GM10847 (cell line): ENCODE results near the gene PASD1.

Experiments used
- POLR2A ChIP-seq: IDR thresholded peaks from 2 replicates; pipeline ENCODE4 v1.6.1; 2011; ENCODE audit not compliant: insufficient read length; ENCODE audit errors: extremely low read depth

PASD1 gene

DNA sequence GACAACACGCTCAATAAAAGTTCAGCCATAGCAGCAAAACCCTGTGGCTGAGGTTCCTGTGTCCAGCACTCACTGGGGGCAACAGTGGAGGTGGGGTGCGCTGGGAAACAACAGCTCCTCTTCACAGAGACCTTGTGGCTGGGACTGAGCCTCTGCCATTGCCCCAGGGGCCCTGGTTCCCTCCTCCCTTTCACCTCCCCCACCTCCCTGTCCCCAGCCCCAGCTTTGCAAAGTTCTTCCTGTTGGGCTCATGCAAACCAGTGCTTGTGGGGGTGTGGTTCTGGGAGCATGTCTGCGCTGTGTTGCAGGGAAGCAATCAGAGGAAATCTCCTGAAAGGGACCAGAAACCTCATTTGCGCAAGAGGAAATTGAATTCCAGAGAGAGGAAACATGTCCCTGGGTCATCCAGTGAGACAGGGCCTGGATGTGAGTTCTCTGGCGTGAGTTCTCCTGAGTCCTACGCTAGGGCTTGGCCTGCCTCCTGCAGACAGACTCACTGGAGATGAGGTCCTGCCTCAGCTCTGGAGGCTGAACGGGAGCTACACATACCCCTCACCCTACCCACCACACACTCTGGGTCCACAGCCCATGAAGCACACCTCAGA, 159.8 kb downstream of the PASD1 start:
- TF ChIP-seq POLR2A = no peak

DNA sequence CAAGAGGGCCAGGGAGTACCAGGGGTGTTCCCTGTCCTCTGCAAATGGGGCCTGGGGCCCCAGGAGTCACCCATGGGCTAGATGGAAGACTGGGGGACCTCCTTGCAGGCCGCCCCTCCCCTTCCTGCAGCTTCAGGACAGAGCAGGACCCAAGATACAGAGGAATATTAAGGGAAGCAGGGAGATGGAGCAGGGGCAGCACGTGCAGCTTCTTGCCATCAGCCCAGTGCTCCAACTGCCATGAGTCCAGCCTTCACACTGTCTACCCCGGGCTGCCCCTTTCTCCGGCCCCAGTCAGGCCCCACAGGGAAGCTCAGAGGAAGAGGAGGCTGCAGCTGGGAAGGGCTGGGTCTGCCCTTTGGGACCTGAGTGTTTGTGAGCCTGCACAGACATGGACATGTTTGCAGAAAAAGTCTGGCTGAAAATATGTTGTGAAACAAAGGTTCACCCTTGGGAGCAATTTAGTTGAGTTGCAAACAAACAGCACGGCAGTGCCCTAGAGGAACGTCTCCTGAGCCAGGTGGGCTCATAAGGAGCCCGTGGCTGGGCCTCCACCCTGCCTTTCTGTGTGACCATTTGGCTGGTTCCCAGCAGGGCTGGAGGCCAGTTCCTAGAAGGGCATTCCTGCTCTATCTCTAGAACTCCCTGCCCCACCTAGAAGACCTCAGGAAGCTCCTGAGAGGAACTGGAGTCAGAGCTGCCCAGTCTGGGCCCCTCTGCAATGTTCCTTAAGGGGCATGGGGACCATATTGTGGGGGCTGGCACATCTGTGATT, 161.3 kb downstream of the PASD1 start:
- no peak for TF ChIP-seq POLR2A

DNA sequence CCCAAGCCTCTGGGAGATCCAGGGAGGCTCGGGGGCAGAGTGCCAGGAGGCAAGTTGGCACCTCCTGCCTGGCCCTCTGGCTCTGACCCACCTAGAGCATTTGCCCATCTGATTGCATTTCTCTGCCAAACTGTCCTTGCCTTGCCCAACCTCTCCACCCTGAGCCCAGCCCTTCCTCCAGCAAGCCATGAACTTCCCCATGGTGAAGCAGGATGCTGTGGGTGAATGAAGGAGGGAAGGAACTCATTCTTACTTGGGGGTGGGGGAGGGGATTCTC, 161.8 kb downstream of the PASD1 start:
- no peak for TF ChIP-seq POLR2A
